HG02642 (cell line): Measurements from ENCODE around the gene ACD.

ENCODE experiments used
- ATAC-seq: cut with Tn5 transposase; IDR thresholded peaks from one replicate; pipeline ENCODE4 v1.9.1; 2021; ENCODE audit warnings: mild to moderate bottlenecking; ENCODE audit not compliant: unreplicated experiment, poor library complexity

The ACD gene

DNA sequence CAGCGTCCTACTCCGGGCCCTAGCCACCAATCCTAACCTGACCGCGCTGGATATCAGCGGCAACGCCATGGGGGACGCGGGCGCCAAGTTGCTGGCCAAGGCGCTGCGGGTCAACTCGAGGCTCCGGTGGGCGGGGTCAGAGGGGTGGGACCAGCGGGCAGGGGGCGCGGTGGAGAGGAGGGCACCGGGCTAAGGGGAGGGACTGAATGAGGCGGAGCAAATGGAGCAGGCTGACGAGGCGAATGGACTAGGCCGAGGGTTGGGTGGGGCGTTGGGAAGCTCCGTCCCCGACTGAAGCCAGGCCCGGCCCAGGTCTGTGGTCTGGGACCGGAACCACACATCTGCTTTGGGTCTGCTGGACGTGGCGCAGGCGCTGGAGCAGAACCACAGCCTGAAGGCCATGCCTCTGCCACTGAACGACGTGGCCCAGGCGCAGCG is 10.5 kb downstream of the ACD start:
- ATAC-seq = no peak

DNA sequence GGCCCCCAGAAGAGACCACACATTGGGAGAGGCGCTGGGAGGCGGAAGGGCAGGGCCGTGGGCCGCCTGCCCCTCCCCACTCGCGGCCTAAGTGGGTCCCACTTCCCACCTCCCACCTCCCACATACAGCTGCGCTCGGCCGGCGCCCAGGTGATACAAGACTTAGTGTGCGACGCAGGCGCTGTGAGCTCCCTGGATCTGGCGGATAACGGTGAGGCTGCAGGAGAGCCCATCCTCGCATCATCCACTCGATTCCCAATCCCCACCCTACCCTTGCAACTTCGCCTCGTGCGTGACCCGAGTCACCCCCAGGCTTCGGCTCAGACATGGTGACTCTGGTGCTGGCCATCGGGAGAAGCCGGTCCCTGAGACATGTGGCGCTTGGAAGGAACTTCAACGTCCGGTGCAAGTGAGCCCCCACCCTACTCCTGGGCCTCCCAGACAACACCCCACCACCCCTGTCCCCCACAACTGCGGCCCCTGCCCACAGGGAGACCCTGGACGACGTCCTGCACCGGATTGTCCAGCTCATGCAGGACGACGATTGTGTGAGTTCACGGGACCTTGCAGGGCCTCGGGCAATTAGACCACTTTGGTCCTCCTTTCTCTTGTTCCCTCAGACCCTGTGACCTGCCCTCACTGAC is 11.2 kb downstream of the ACD start:
- no peak for ATAC-seq

DNA sequence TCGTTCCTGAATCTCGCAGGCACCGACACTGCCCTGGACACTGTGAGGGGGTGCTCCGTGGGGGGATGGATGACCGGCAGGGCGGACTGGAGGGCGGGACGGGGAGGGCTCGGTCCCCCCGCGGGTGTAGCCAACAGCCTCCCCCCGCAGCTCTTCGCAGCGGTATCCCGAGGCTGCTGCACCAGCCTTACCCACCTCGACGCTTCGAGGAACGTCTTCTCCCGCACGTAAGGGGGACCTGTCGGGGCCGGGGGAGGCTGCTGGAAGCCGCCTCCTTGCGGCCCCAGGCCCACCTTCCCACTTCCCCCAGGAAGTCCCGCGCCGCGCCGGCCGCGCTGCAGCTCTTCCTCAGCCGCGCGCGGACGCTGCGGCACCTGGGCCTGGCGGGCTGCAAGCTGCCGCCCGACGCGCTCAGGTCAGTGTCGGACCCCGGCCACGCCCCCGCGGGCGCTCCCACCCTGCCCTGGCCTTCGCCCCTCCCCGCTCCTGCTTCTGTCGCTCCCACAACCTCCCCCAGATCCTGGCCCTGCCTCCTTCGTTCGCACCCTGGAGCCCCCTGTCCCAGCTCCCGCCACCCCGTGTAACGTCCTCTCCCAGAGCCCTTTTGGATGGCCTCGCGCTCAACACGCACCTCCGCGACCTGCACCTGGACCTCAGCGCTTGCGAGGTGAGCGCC is 11.8 kb downstream of the ACD start:
- no peak for ATAC-seq

DNA sequence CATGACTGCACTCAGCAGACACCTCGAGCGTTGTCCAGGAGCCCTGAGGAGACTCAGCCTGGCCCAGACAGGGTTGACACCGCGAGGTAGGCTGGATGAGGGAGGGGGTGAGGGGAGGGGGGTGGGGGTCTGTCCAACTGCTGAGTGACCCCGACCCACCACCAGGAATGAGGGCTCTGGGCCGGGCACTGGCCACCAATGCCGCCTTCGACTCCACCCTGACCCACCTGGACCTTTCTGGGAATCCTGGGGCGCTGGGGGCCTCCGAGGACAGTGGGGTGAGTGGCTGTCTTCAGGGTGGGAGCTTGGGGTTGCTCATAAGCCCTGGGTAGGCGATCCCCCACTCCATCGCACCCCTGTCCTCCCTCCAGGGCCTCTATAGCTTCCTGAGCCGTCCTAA is 12.4 kb downstream of the ACD start:
- no peak for ATAC-seq

DNA sequence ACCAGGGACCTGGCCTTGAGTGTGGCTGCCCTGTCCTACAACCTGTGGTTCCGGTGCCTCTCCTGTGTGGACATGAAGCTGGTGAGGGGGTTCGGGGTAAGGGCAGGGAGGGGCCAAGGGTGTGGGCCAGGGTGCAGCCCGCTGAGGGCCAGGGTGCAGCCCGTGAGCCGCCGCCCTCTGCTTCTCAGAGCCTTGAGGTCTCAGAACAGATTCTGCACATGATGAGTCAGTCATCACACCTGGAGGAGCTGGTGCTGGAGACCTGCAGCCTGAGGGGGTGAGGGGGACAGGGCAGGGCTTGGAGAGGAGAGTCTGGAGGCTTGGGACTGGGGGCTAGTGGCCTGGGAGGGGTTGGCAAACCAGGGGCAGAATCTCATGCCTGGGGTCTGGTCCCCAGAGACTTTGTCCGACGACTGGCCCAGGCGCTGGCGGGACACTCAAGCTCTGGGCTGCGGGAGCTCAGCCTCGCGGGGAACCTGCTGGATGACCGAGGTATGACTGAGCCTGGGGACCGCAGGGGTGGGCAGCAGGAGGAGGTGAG is 12.9 kb downstream of the ACD start:
- ATAC-seq = no peak

DNA sequence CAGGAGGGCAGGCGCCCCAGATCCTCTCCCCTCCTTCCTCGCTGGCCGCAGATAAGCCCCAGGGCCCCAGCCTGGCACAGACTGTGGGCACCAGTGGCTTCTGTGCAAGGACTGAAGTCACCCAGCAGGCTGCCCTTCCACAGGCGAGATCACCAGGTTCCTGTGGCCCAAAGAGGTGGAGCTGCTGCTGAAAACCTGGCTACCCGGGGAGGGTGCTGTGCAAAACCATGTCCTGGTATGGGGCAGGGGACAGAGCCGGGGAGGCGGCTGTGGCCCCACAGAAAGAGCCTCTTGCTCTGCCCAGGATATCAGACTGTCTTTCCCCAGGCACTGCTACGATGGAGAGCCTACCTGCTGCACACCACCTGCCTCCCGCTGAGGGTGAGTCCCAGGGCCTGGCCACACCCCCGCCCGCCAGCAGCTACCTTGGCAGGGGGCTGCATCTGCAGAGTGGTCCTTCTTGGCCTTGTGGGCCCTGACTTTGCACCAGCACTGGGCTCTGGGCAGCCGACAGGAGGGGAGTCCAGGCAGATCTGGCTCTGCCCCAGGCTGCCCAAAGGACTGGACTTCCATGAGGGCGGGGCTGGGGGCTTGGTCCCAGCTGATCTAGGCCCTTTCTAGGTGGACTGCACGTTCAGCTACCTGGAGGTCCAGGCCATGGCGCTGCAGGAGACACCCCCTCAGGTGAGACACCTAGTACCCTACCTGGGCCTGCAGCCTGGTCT is 14.5 kb downstream of the ACD start:
- ATAC-seq = no peak

DNA sequence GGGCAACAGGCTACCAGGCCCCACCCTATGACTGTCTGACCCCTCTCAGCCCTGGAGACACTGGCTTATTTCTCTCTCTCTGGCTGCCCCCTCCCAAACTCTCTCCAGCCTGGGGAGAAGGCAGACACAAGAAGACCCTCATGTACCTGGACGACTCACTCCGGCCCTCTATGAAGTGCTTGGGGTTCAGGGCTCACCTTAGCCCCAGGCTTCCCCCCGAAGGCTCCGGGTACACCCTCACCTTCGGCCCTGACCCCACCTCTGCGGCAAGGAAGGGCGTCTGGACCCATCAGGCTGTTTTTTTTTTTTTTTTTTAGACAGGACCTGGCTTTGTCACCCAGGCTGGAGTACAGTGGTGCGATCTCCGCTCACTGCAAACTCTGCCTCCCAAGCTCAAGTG is 16.0 kb downstream of the ACD start:
- no peak for ATAC-seq

DNA sequence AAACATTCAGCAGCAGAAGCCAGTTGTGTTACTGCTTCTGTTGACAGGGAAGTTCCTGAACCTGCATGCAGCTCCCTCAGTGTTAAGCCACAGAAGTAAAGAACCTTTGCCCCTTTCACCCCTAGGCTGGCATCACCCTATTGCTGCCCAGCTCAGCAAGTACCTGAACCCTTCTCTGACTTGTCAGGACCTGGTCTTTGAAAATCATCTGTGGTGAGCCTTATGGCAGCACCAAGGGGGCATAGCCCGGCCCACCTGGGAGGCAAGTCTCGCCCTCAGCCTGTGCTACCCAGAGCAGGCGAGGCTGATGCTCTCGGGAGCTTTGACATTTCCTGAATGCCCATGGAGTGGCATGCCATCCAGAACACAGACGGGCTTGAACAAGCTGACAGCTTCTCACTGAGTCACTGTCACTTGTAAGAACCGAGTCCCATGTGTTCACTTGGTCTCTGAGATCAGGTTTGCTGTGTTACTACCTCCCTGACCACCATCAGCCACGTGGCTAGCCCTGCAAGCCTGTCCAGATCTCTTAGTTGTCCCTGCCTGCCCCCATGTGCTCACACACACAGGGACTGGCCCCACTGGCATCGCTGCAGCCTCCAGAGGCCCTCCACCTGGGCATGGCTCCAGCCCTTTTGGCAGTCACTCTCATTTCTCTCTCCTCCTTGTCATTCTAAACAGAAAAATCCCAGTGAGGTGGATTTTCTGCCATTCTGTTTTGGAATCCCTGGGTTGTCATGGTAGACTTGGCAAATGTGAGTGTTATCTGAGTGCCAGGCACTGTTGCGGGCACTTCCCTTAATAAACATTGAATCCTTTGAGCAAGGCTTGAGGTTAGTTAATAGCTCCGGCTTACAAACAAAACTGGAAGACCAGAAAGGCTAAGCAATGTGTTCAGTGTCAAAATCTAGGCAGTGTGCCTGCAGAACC is 18.0 kb downstream of the ACD start:
- ATAC-seq = no peak

DNA sequence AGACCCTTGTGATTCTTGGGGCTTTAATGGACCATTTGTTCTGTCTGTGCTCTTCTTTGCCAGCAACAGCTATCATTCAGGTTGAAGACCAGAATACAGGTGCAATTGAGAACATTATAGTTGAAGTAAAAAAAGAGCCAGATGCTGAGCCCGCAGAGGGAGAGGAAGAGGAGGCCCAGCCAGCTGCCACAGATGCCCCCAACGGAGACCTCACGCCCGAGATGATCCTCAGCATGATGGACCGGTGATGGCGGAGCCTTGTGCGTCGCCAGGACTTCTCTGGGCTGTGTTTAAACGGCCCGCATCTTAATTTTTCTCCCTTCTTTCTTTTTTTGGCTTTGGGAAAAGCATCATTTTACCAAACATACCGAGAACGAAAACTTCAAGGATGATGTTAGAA is 22.4 kb downstream of the ACD start:
- ATAC-seq = no peak

DNA sequence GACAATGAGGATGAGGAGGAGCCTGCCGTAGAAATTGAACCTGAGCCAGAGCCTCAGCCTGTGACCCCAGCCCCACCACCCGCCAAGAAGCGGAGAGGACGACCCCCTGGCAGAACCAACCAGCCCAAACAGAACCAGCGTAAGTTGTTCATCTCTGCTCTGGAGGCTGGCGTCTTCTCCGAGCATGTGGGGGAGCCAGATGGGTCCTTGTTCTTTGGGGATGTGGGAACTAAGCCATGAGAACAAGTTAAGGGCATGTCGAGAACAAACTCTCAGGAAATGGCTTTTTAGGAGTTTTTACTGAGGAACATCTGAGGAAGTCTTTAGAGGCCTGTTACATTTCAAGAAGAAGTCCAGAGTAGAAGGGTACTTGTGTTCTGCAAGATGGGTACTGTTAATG is 23.3 kb downstream of the ACD start:
- no peak for ATAC-seq

DNA sequence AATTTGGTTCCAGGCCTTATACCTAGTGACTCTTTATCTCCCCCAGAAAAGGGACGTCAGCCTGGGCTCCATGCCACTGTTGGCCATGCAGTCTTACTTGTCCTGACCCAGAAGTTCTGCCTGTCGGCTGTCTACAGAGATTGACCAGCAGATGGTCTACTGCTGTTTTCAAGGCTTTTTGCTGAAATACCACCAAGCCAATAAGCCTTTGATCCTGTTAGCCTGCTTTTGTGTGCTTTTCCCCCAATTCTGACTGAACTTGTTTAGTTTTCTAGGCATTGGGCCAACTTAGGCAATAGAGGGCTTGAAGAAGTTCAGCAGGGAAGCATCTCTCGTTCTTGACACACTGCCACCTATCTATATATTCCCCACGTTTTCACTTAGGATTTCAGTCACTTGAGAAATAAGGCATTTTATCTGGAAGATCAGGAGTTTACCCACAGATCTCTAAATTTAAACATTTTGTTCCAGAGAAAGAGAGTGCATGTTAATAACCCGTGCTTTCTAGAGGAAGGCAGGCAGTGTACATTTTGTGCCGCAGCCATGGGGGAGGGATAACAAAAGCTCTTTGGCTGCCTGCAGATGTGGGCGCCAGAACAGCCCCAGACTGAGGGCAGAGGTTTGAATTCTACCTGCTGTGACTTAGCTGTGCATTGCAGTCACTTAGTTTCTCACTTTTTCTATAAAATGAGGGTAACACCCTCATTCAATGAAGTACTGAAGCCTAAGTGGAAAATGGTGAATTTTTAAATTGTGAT is 27.5 kb downstream of the ACD start:
- ATAC-seq = no peak

DNA sequence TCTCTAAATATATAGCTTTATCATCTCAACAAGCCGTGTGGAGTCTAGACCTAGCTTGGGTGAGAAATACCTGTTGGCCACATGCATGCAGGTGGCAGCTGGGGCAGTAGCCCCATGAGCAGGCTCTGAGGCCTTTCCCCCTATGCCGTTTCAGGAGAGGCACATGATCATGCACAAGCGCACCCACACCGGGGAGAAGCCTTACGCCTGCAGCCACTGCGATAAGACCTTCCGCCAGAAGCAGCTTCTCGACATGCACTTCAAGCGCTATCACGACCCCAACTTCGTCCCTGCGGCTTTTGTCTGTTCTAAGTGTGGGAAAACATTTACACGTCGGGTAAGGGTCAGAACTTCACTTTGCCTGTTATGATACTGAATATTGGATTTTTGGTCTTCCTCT is 31.8 kb downstream of the ACD start:
- no peak for ATAC-seq

DNA sequence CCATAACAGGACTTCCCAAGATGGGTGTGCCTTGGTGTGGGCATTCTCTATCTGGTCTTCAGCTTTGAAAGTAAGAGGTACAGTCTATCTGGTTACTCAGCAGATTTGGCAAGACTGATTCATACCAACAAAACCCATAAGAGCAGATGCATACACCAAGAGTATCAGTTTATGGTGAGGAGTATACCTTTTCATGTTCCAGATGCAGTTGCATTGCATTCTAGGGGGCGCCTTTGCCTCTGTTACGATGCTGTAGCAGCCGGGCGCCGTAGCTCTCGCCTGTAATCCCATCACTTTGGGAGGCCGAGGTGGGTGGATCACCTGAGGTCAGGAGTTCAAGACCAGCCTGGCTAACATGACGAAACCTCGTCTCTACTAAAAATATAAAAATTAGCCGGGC is 46.3 kb downstream of the ACD start:
- ATAC-seq = no peak

DNA sequence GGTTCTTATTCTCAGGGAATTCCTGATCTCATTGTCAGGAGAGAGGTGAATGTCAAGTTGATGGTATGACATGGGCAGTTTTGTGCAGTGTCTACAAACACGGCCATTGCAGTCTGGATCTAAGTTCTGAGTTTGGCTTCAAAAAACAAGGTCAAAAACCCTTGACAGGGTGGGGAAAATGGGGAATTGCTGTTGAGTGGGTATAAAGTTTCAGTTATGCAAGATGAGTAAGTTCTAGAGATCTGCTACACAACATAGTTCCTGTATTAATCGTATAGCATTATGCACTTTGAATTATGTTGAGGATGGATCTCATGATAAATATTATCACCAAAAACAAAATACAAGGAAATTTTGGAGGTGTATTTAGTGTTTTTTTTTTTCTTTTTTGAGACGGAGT is 51.7 kb downstream of the ACD start:
- ATAC-seq = no peak
